Islet of Langerhans (tissue), 1 donor: ENCODE data around the gene OAS3.
A peak's percentile ranks its signal among the peaks of the same experiment; 100 is the strongest.
"Not testable (repeated sequence)": the region's sequence is repeated elsewhere in the genome, so short reads cannot be mapped to it uniquely, and the experiment has no call there.

Experiments
- FAIRE-seq: peaks from one replicate; lab custom pipeline; 2011; peaks lifted over from hg19 to GRCh38; lab: Jason Lieb, UNC

The OAS3 gene

GRCh38 chr12:112937741-112938719 lies at the start of gene OAS3:
Gene OAS3, plus strand, starts transcription at chr12:112938474. Its CDS starts 57 bp downstream, at chr12:112938531.
- no peak for FAIRE-seq

DNA sequence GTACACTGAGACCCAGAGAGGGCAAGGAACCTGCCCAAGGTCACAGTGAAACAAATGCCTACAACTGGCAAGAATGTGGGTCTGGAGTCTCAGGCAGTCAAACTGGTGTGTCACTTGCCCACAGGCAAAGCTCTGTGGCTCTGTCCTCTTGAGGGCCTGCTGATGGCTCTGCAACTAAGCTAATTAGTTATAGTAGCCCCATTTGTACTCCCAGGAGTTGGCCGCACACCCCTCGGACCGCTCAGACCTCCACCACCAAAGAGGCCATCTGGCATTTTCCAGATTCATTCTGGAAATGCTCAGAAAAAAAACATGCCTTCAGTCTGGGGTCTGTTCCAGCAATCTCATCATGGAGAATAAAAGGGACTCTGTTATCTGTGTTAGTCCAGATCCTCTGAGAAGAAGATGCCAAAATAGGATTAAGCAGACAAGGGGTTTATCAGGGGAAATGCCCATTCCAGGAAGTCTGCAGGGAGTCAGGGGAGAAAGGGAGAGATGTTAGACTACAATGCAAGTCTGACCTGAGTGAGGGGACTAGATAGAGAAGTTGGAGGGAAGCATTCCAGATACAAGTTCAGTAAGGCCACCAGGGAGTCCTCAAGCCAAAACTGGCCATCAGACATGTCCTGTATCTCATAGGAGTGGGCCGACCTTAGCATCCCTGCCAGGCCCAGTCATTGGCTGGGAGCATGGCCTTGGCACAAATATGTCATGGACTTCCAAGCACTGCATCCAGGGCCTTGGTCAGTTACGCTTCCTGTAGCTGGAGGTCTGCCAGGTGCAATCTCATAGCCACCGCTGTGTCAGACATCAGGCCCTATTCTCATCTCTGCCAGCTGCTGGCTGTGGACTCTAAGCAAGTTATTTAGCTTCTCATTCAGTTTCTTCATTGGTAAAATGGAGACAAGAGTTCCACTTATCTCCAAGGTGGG lies 46.9 kb upstream of the OAS3 start:
- FAIRE-seq = no peak

- no peak for FAIRE-seq
Measured at GRCh38 chr12:112892856-112893255, 45.4 kb upstream of the OAS3 start.

- no peak for FAIRE-seq
Measured at GRCh38 chr12:112894128-112894527, 44.1 kb upstream of the OAS3 start.

- FAIRE-seq = no peak
Measured at GRCh38 chr12:112898380-112898779, 39.9 kb upstream of the OAS3 start.

GRCh38 chr12:112900298-112901145 lies 37.8 kb upstream of the OAS3 start:
- FAIRE-seq = no peak

DNA sequence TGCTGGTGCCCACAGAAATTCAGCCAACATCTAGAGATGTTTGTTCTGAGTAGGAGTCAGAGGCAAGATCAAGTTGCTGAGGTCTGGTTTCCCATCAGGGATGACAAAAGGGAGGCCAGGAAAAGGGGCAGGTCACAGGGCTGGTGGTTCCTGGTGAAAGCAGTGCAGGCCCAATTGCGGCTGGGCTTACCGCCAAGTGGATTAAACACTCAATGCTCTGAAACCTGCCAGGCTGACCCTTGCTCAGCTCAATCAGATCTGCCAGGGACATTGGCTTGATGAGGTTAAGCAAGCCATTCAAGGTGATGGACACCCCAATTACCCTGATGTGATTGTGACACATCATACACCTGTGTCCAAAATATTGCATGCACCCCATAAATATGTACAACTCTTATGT lies 37.0 kb upstream of the OAS3 start:
- no peak for FAIRE-seq

DNA sequence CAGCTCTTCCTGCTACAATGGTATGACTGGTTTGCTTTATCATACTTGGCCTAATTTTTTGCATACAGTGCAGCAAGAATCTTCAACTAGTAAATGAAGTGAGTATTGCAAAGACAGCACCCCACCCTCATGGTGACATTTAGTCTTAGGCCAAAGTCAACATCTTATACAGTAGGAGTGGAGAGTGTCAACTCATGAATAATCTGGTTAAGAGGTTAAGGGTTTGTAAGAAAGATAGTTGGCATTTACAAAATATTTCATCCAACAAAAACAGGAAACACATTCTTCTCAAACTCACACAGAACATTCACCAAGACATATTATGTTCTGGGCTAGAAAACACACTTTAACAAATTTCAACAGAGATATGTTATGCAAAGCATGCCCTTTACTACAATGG lies 33.7 kb upstream of the OAS3 start:
- no peak for FAIRE-seq

GRCh38 chr12:112905451-112906089 lies 32.7 kb upstream of the OAS3 start:
- no peak for FAIRE-seq

GRCh38 chr12:112906712-112907414 lies 31.4 kb upstream of the OAS3 start, which contains the start of gene OAS1:
Gene OAS1, plus strand, starts transcription at chr12:112906962. Its CDS starts 78 bp downstream, at chr12:112907040.
- peak; percentile 88 for FAIRE-seq

DNA sequence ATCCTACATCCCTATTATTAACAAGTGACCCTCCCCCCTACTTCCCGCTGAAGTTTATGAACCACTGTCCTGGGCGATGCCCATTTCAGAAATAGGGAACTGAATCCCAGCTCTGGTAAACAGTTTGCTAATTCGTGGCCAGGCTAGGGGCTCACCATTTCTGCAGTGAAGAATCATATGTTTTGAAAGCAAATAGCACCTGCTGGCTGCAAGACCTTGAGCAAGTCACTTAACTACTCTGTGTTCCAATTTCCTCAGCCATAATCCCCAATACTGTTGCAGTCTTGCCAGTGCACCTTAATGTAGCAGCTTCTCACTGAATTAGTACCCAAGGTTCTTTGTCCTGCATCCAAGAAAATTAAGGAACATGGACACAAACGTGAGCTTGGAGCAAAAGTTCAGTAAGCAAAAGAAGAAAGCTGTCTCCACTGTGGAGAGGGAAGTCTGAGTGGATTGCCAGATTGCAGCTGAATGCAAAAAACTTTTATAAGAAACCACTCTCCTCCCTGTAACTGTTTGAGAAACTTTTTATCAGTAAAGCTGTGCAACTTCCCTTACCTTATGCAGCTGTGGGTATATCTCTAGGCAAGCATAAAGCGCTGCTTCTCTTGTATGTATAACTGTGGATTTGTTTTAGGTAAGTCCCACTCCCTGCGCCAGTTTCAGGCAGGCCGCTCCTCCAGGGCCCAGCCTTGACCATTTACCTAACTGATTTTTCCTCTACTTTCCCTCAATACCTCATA lies 30.7 kb upstream of the OAS3 start:
- FAIRE-seq = no peak

- FAIRE-seq = no peak
Measured at GRCh38 chr12:112908548-112908947, 29.7 kb upstream of the OAS3 start.

- FAIRE-seq = no peak
Measured at GRCh38 chr12:112909693-112910092, 28.6 kb upstream of the OAS3 start.

DNA sequence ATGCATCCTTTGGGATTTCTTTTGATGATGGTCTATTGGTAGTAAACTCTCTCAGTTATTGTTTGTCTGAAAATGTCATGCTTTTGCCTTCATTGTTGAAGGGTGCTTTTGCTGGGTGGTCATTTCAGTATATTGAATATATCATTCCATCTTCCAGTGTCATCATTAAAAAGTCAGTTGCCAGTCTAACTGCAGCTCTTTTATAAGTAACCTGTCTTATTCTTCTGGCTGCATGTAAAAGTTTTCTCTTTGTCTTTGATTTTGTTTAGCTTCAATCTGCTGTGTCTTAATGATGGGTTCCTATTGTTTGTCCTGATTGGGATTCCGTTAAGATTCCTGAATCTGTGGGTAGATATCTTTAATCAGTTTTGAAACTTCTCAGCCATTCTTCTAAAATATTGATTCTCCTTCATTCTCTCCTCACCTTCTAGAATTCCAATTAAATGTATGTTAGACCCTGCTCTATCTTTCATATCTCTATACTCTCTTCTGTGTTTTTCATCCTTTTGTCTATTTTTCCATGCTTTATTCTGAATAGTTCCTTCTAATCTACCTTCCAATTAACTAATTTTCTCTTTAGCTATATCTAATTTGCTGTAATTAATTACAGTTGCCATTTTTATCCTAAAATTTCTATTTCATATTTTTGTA lies 25.1 kb upstream of the OAS3 start:
- no peak for FAIRE-seq

DNA sequence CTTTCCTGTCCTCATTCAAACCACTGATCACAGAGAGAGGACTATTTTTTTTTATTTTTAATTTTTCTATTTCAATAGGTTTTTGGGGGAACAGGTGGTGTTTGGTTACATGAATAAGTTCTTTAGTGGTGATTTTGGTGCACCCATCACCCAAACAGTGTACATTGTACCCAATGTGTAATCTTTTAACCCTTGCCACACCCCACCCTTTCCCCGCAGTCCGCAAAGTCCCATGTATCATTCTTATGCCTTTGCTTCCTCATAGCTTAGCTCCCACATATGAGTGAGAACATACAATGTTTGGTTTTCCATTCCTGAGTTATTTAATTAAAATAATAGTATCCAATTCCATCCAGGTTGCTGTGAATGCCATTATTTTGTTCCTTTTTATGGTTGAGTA lies 24.4 kb upstream of the OAS3 start:
- FAIRE-seq = not testable (repeated sequence)

DNA sequence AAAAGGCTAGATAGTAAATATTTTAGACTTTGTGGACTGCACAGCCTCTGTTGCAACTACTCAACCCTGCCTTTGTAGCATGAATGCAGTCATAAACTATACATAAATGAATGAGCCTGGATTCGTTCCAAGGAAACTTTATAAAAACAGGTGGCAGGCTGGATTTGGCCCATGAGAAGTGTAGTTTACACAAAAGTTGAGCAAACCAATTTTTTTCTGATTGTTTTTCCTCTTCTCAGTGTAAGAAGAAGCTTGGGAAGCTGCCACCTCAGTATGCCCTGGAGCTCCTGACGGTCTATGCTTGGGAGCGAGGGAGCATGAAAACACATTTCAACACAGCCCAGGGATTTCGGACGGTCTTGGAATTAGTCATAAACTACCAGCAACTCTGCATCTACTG lies 22.0 kb upstream of the OAS3 start:
- no peak for FAIRE-seq

DNA sequence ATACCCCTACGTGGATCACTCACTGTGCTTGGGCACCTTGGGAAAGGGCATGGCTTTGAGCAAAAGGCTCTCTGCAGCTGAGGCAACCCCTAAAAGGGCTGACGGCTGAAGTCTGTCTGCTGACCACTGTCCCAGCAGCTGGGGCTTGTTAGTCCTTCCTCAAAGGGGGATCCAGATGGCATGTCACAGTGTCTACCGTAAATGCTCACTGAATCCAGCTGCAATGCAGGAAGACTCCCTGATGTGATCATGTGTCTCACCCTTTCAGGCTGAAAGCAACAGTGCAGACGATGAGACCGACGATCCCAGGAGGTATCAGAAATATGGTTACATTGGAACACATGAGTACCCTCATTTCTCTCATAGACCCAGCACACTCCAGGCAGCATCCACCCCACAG lies 19.2 kb upstream of the OAS3 start:
- no peak for FAIRE-seq

GRCh38 chr12:112924986-112925385 lies 13.3 kb upstream of the OAS3 start:
- FAIRE-seq = no peak

DNA sequence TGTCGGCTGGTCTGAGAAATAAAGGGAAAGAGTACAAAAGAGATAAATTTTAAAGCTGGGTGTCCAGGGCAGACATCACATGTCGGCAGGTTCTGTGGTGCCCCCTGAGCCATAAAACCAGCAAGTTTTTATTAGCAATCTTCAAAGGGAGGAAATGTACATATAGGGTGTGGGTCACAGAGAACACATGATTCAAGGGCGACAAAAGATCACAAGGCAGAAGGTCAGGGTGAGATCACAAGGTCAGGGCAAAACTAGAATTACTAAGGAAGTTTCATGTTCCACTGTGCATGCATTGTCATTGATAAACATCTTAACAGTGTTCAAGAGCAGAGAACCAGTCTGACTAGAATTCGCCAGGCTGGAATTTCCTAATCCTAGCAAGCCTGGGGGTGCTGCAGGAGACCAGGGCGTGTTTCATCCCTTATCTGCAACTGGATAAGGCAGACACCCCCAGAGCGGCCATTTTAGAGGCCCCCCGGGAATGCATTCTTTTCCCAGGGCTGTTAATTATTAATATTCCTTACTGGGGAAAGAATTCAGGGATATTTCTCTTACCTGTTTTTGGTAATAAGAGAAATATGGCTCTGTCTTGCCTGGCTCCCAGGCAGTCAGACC lies 11.7 kb upstream of the OAS3 start:
- FAIRE-seq = not testable (repeated sequence)
